ENCODE results near the gene RFT1. TPM values are rescaled to one million over a fixed set of nuclear protein-coding genes. Genes with fewer than 3 reads are reported as not detected.

Gene RFT1
- total and polyA plus RNA-seq, 9 donors, result 8.3 to 23.6 (median 17.8) TPM

DNA sequence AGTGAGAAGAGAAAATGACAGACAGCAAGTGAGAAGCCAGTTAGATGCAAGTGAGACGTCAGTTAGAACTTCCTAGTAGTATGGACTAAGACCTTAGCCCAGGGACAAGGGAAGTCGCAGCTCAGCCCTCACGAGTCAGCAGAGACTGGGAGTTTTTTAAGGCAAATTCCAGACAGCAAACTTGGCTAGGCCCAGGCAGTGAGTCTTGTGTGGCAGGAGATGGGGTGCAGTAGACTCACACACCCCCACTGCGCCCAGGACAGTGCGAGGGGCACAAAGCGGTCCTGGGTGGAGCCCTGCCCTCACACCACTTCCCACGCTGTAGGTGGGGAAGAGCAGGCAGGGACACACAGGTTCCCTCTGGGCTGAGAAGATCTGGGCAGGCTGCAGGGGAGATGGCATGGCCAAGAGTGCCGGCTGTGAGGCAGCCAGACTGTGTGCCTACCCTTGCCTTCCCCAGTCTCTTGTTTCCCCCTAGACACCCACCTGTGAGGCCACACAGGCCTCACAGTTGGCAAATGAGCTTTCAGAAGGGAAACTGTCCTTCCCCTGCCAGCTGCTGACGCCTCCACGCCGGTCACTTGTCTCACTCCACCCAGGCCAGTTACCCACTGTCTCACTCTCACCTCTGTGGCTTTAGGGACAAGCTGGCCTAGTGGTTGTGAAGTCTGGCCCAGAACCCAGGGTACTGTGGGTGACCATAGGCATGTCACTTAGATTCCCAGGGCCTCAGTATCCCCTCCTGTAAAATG is 17.1 kb upstream of the RFT1 start:
- Histone ChIP-seq H3K27me3 (no peaks in the 10 kb centered on the region), H3K4me3 (no peak overlapping the region), H3K36me3 (no peaks in the 10 kb centered on the region), H3K4me1 (ENCODE audit: insufficient read depth) (no peaks in the 10 kb centered on the region), H3K9me3 (no peaks in the 10 kb centered on the region), H3K27ac (no peak overlapping the region)
- TF ChIP-seq, protein P1, sequence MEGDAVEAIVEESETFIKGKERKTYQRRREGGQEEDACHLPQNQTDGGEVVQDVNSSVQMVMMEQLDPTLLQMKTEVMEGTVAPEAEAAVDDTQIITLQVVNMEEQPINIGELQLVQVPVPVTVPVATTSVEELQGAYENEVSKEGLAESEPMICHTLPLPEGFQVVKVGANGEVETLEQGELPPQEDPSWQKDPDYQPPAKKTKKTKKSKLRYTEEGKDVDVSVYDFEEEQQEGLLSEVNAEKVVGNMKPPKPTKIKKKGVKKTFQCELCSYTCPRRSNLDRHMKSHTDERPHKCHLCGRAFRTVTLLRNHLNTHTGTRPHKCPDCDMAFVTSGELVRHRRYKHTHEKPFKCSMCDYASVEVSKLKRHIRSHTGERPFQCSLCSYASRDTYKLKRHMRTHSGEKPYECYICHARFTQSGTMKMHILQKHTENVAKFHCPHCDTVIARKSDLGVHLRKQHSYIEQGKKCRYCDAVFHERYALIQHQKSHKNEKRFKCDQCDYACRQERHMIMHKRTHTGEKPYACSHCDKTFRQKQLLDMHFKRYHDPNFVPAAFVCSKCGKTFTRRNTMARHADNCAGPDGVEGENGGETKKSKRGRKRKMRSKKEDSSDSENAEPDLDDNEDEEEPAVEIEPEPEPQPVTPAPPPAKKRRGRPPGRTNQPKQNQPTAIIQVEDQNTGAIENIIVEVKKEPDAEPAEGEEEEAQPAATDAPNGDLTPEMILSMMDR (IDR thresholded peaks at IDR 0.05), result no peak
- TF ChIP-seq POLR2A (IDR thresholded peaks at IDR 0.05) (no peak), EP300 (IDR thresholded peaks at IDR 0.05) (no peak)
- whole genome bisulfite sequencing, 3 donors, result 86 to 88% (median 87%) methylated on average over 11 of the region's 11 CpGs
- no peak for DNase-seq
- intact Hi-C loops (cut with DNase I), result no loop called here

DNA sequence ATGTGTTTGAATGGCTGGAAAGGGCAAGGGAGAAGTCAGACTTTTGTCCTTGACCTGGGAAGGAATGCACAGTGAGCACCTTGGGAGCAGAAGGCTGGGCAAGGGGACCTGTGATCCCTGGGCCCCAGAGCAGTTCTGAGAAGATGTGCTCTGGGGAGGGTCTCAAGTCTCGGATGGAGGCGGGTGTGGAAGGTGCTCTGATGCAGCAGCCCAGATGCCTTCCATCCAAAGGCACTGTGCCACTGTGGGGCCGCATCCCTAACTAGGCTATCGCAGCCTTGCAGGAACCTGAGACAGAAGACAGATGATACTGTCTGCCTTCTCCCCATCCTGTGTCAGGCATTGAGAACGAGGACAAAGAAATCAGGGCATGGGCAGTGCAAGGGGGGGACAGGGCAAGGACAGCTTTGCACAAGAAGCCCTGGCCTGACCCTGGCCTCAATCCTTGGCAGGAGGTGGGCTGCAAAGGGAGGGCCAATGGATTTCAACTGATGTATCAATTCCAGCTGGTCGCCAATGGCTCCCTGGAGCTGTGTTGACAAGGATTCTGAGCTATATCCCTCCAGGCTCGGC is 16.2 kb upstream of the RFT1 start:
- 81 to 87% (median 85%) methylated on average over 7 of the region's 7 CpGs for WGBS, 3 donors
- DNase-seq, result no peak
- Histone ChIP-seq H3K9me3 (no peaks in the 10 kb centered on the region), H3K36me3 (no peaks in the 10 kb centered on the region), H3K4me1 (ENCODE audit: insufficient read depth) (no peaks in the 10 kb centered on the region), H3K4me3 (no peak overlapping the region), H3K27ac (no peak overlapping the region), H3K27me3 (no peaks in the 10 kb centered on the region)
- intact Hi-C loops (cut with DNase I), result no loop called here
- TF ChIP-seq POLR2A (IDR thresholded peaks at IDR 0.05) (no peak), EP300 (IDR thresholded peaks at IDR 0.05) (no peak)
- TF ChIP-seq, protein P1 (IDR thresholded peaks at IDR 0.05), result no peak

DNA sequence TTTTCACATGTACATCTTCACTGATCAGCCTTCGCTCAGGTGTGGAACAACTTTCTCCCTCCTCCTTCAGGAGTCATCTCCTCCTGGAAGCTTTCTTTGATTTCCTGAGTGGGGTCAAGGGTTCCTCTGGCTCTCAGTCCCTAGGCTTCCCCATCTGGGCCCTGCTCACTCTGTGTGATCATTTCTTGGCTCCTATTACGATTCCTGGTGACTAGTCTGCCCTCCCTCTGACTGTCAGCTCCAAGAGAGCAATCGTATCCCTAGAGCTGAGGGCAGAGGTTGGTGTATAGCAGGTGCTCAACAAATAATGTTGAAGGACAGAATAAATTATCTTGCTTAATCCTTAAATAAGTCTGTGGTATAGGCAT is 15.5 kb upstream of the RFT1 start:
- TF ChIP-seq, protein P1 (IDR thresholded peaks at IDR 0.05), result no peak
- TF ChIP-seq POLR2A (IDR thresholded peaks at IDR 0.05) (no peak), EP300 (IDR thresholded peaks at IDR 0.05) (no peak)
- intact Hi-C loops (cut with DNase I), result no loop called here
- DNase-seq, result no peak
- Histone ChIP-seq H3K4me3 (no peak overlapping the region), H3K9me3 (no peaks in the 10 kb centered on the region), H3K27me3 (no peaks in the 10 kb centered on the region), H3K4me1 (ENCODE audit: insufficient read depth) (no peaks in the 10 kb centered on the region), H3K36me3 (no peaks in the 10 kb centered on the region), H3K27ac (no peak overlapping the region)
- WGBS, 3 donors, result 73 to 89% (median 79%) methylated on average over 3 of the region's 3 CpGs

DNA sequence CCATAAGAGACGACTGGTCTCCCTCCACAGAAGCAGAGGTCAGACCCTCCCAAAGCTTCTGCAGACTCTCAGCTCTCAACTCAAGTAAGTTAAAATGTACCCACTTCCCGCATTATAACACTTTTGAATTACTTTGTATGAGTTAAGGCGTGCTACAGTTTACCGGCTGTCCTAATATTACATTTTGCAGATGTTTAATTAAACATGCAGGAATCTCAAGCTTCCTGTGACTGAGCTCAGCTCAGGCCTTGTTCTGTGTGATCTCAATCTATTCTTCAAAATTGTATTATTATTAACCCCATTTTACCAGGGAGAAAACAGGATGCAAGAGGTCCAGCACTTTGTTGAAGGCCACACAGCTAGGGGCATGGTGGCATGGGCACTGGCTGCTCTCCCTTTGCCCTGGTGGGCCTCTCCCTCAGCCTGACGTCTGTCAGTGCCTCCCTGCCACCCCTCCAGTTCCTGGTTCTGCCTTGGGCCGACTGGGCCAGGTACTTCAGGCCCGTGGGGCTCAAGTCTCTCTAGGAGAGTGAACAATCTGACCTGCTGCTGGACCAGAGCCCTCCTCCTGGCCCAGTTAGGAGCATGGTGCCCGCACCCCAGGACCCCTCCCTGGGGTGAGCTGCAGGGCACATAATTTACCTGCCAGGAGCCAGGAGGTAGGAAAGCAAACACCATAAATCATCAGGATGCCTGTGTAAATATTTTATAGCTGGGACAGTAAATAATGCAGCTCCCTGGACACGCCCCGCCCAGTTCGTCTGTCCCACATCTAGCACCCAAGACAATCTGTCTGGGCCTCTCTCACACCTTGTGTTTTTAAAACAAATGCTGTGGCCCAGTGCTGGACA is 14.9 kb upstream of the RFT1 start:
- no peak for TF ChIP-seq POLR2A (IDR thresholded peaks at IDR 0.05)
- no peak for TF ChIP-seq EP300 (IDR thresholded peaks at IDR 0.05)
- TF ChIP-seq, protein P1 (IDR thresholded peaks at IDR 0.05), result no peak
- no peak for DNase-seq
- 73 to 76% (median 75%) methylated on average over 11 of the region's 11 CpGs for WGBS, 3 donors
- Histone ChIP-seq H3K36me3 (no peaks in the 10 kb centered on the region), H3K9me3 (no peaks in the 10 kb centered on the region), H3K27ac (no peak overlapping the region), H3K4me1 (ENCODE audit: insufficient read depth) (no peaks in the 10 kb centered on the region), H3K27me3 (no peaks in the 10 kb centered on the region), H3K4me3 (no peak overlapping the region)
- intact Hi-C loops (cut with DNase I), result no loop called here

Measured in ovary (tissue), 9 donors.